Esophagus muscularis mucosa (tissue), 4 donors: ENCODE results near the gene IL11. TPM values are rescaled to one million over a fixed set of nuclear protein-coding genes. Genes with fewer than 3 reads are reported as not detected.

ENCODE experiments used
- DNase-seq: peaks from one replicate; pipeline ENCODE4 v3.0.0-alpha.2; 2017; ENCODE audit errors: extremely low spot score
- H3K27ac ChIP-seq, 4 donors: fragments of 200-600 bp; sonication (generic); replicated peaks in 1 of 4; 1 replicate in 3 of 4; 2 replicates in 1 of 4; pipeline ENCODE4 v1.5.1; 2016 to 2019; ENCODE audit warnings: mild to moderate bottlenecking in 1 of 4
- H3K27me3 ChIP-seq, 4 donors: fragments of 200-600 bp; sonication (generic); one replicate each; pipeline versions ENCODE4 v1.5.1 to v1.6.0; 2016 to 2019
- H3K36me3 ChIP-seq, 4 donors: fragments of 200-600 bp; sonication (generic); one replicate each; pipeline ENCODE4 v1.5.1; 2016 to 2019
- H3K4me1 ChIP-seq, 4 donors: fragments of 200-600 bp; sonication (generic); one replicate each; pipeline ENCODE4 v1.5.1; 2016 to 2019
- H3K4me3 ChIP-seq, 4 donors: fragments of 200-600 bp; sonication (generic); 1 replicate in 2 of 4; 2 replicates in 2 of 4; pipeline ENCODE4 v1.5.1; 2016 to 2019; ENCODE audit warnings: mild to moderate bottlenecking in 4 of 4, moderate library complexity in 1 of 4
- H3K9me3 ChIP-seq, 4 donors: fragments of 200-600 bp; sonication (generic); 1 replicate in 3 of 4; 2 replicates in 1 of 4; pipeline ENCODE4 v1.5.1; 2016 to 2019
- EP300 ChIP-seq: sonication (generic); formaldehyde crosslinking; IDR thresholded peaks from one replicate; pipeline ENCODE4 v1.6.1; 2017; ENCODE audit warnings: antibody characterized with exemption
- POLR2A ChIP-seq: fragments of 450-650 bp; IDR thresholded peaks from one replicate; pipeline ENCODE4 v1.6.1; 2017; ENCODE audit warnings: antibody characterized with exemption, moderate library complexity, mild to moderate bottlenecking, low read depth
- POLR2AphosphoS5 ChIP-seq, 2 donors: sonication (generic); formaldehyde crosslinking; IDR thresholded peaks; one replicate each; pipeline ENCODE4 v1.6.1; 2017; ENCODE audit warnings: antibody characterized with exemption in 2 of 2
- WGBS: methylation state at CpG from one replicate; pipeline ENCODE4 v1.1.5; 2018; 5-methylcytosine and 5-hydroxymethylcytosine counted together
- intact Hi-C: fragments of 100-400 bp; cut with DNase I; formaldehyde crosslinking; loops from one replicate; pipeline ENCODE4 v1.15.1; 2023
- total RNA-seq, 4 donors: library from RNA; depleted of rRNA; stranded (reverse); fragments of >200 nt; gene quantifications; one replicate each; pipeline versions ENCODE4 v1.1.0 to v1.2.1, GENCODE V29; 2016
- TF ChIP-seq, protein P1 (sequence below), 3 experiments: fragments of 200-600 bp in 2 of 3; fragments of 450-650 bp in 1 of 3; sonication (generic) in 2 of 3; IDR thresholded peaks; one replicate each; pipeline ENCODE4 v1.5.1; 2017 to 2019; ENCODE audit warnings: antibody characterized with exemption in 3 of 3, mild to moderate bottlenecking in 2 of 3, moderate library complexity in 1 of 3

Gene IL11
- total RNA-seq, 4 donors from 2014 or later, result 0.33 to 0.34 TPM; not detected in 2

DNA sequence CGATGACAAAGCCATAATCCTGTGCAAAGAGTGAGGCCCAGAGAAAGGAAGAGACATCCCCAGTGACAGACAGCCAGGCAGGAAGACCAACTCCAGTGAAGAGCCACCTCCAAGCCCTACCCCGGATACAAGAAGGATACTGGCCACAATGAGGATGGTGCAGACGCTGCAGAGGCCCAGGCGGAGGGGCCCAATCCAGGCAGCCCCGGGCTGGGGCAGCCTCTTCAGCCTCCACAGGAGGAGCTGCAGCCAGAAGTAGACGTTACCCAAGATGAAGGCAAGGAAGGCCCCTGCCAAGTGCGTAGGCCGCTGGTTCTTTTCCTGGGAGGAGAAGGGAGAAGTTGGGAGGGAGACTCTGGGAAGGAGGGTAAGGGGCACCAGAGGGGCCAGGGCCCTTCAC, 53.6 kb downstream of the IL11 start:
- TF ChIP-seq POLR2A, result no peak
- no peak for TF ChIP-seq POLR2AphosphoS5 (IDR thresholded peaks at IDR 0.05)
- H3K4me1 ChIP-seq, result peaks cover 0 to 5% (median 0%) of the 10 kb centered on the region in 4 donors
- intact Hi-C loops, result no loop called here
- no peak overlapping the region for H3K27ac ChIP-seq
- WGBS, result 79% methylated on average over 8 of the region's 8 CpGs
- H3K27me3 ChIP-seq, result peaks cover 0 to 32% (median 2%) of the 10 kb centered on the region in 4 donors
- no peak for DNase-seq
- H3K9me3 ChIP-seq, result no peaks in the 10 kb centered on the region
- no peak overlapping the region for H3K4me3 ChIP-seq
- no peaks in the 10 kb centered on the region for H3K36me3 ChIP-seq

DNA sequence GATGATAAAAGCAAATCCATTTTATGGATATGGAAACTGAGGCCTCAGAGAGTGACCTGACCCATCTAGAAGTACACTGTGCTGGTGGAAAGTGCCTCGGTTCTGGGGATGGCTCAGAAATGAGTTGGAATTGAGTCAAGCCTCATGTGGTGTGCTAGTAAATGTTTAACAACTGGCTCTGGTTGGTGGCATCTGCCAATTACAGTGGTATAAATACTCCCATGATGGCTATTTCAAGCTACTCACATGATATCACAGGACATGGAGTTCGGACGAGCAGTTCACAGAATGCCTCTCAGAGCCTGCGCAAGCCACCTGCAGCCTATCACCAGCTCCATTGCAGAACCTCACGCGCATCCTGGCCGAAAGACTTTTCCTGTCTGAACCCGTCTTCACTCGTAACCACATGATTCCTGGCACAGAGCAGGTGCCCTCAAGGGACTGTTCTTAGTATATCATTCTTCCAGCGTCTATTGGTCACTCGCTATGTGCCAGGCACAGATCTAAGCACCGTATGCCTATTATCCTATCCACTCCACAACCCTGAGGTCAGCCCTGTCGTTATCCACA, 54.2 kb downstream of the IL11 start:
- 86% methylated on average over 13 of the region's 13 CpGs for WGBS
- H3K9me3 ChIP-seq, result no peaks in the 10 kb centered on the region
- no peak overlapping the region for H3K27ac ChIP-seq
- no peaks in the 10 kb centered on the region for H3K36me3 ChIP-seq
- H3K4me1 ChIP-seq, result peaks cover 0 to 5% (median 0%) of the 10 kb centered on the region in 4 donors
- TF ChIP-seq POLR2A (no peak), POLR2AphosphoS5 (IDR thresholded peaks at IDR 0.05) (no peak), EP300 (no peak)
- TF ChIP-seq, protein P1, sequence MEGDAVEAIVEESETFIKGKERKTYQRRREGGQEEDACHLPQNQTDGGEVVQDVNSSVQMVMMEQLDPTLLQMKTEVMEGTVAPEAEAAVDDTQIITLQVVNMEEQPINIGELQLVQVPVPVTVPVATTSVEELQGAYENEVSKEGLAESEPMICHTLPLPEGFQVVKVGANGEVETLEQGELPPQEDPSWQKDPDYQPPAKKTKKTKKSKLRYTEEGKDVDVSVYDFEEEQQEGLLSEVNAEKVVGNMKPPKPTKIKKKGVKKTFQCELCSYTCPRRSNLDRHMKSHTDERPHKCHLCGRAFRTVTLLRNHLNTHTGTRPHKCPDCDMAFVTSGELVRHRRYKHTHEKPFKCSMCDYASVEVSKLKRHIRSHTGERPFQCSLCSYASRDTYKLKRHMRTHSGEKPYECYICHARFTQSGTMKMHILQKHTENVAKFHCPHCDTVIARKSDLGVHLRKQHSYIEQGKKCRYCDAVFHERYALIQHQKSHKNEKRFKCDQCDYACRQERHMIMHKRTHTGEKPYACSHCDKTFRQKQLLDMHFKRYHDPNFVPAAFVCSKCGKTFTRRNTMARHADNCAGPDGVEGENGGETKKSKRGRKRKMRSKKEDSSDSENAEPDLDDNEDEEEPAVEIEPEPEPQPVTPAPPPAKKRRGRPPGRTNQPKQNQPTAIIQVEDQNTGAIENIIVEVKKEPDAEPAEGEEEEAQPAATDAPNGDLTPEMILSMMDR (IDR thresholded peaks at IDR 0.05), result no peak
- H3K4me3 ChIP-seq, result no peak overlapping the region
- H3K27me3 ChIP-seq, result peaks cover 0 to 28% (median 2%) of the 10 kb centered on the region in 4 donors
- no peak for DNase-seq
- intact Hi-C loops, result no loop called here

- WGBS, result 87% methylated on average over 8 of the region's 8 CpGs
- H3K4me3 ChIP-seq, result no peak overlapping the region
Observed at GRCh38 chr19:55314396-55314795, 55.9 kb downstream of the IL11 start.

More at GRCh38 chr19:55314396-55314795, 55.9 kb downstream of the IL11 start:
- intact Hi-C loops, result no loop called here
- no peak overlapping the region for H3K27ac ChIP-seq
- DNase-seq, result no peak
- H3K9me3 ChIP-seq, result no peaks in the 10 kb centered on the region
- peaks cover 0 to 12% (median 0%) of the 10 kb centered on the region in 4 donors for H3K27me3 ChIP-seq
- H3K4me1 ChIP-seq, result no peaks in the 10 kb centered on the region
- no peak for TF ChIP-seq POLR2AphosphoS5 (IDR thresholded peaks at IDR 0.05)
- no peak for TF ChIP-seq EP300
- TF ChIP-seq, protein P1 (IDR thresholded peaks at IDR 0.05), result no peak
- TF ChIP-seq POLR2A, result no peak
- peaks cover 0 to 8% (median 6%) of the 10 kb centered on the region in 4 donors for H3K36me3 ChIP-seq

Other genes starting within 250 kb of the IL11 start
- 1 to 10 TPM in 1 of 4 donors, not detected in 3; 2.0 TPM for gene TNNT1, start 221.3 kb downstream of the IL11 start, total RNA-seq
- gene TNNI3, start 212.7 kb downstream of the IL11 start, total RNA-seq, result not detected
- gene DNAAF3, start 203.8 kb downstream of the IL11 start, total RNA-seq, result under 1 TPM in 1 of 4 donors, not detected in 3; 0.83 TPM
- gene SYT5, start 190.2 kb downstream of the IL11 start, total RNA-seq, result 1 to 10 TPM in 2 of 4 donors, under 1 TPM in 1, not detected in 1; 0.80 to 2.1 (median 1.7) TPM
- 1 to 10 TPM in 2 of 4 donors, under 1 TPM in 2; 0.42 to 2.7 (median 1.4) TPM for gene PTPRH, start 161.0 kb downstream of the IL11 start, total RNA-seq
- 1 to 10 TPM; 1.7 to 2.8 (median 2.4) TPM for gene TMEM86B, start 141.7 kb downstream of the IL11 start, total RNA-seq
- gene PPP6R1, start 111.4 kb downstream of the IL11 start, total RNA-seq, result 10 to 100 TPM; 37.4 to 75.5 (median 45.6) TPM
- 10 to 100 TPM; 28.5 to 44.0 (median 32.2) TPM for gene HSPBP1, start 90.4 kb downstream of the IL11 start, total RNA-seq
- gene BRSK1, start 86.5 kb downstream of the IL11 start, total RNA-seq, result 10 to 100 TPM in 1 of 4 donors, 1 to 10 TPM in 3; 3.3 to 16.9 (median 6.7) TPM
- gene TMEM150B, start 45.1 kb downstream of the IL11 start, total RNA-seq, result 1 to 10 TPM in 3 of 4 donors, under 1 TPM in 1; 0.83 to 5.2 (median 2.7) TPM
- gene KMT5C, start 30.6 kb downstream of the IL11 start, total RNA-seq, result 1 to 10 TPM; 5.0 to 8.7 (median 8.1) TPM
- under 1 TPM in 1 of 4 donors, not detected in 3; 0.19 TPM for gene COX6B2, start 15.7 kb downstream of the IL11 start, total RNA-seq
- not detected for gene GARIN5B, start 7.2 kb downstream of the IL11 start, total RNA-seq
- gene TMEM190, start 6.4 kb upstream of the IL11 start, total RNA-seq, result not detected
- gene TMEM238, start 13.8 kb upstream of the IL11 start, total RNA-seq, result 1 to 10 TPM in 2 of 4 donors, under 1 TPM in 2; 0.83 to 7.5 (median 1.00) TPM
- 100 to 1,000 TPM; 263 to 419 (median 369) TPM for gene RPL28, start 15.5 kb upstream of the IL11 start, total RNA-seq
- gene UBE2S, start 37.3 kb upstream of the IL11 start, total RNA-seq, result 10 to 100 TPM in 3 of 4 donors, 1 to 10 TPM in 1; 9.1 to 37.9 (median 22.0) TPM
- under 1 TPM in 2 of 4 donors, not detected in 2; under 0.01 to 0.13 TPM for gene SHISA7, start 72.8 kb upstream of the IL11 start, total RNA-seq
- 100 to 1,000 TPM in 1 of 4 donors, 10 to 100 TPM in 3; 66.8 to 104 (median 77.7) TPM for gene ISOC2, start 91.2 kb upstream of the IL11 start, total RNA-seq
- gene C19orf85, start 94.3 kb upstream of the IL11 start, total RNA-seq, result not detected
- gene ZNF628, start 106.2 kb upstream of the IL11 start, total RNA-seq, result 10 to 100 TPM in 3 of 4 donors, 1 to 10 TPM in 1; 5.1 to 16.6 (median 11.9) TPM
- 10 to 100 TPM in 3 of 4 donors, 1 to 10 TPM in 1; 5.8 to 14.2 (median 10.2) TPM for gene NAT14, start 114.7 kb upstream of the IL11 start, total RNA-seq
- gene SSC5D, start 118.0 kb upstream of the IL11 start, total RNA-seq, result 10 to 100 TPM in 3 of 4 donors, 1 to 10 TPM in 1; 9.5 to 41.2 (median 14.6) TPM
- gene SBK2, start 166.7 kb upstream of the IL11 start, total RNA-seq, result not detected
- gene SBK3, start 175.1 kb upstream of the IL11 start, total RNA-seq, result 1 to 10 TPM in 2 of 4 donors, under 1 TPM in 1, not detected in 1; 0.83 to 1.5 (median 1.5) TPM
- 10 to 100 TPM in 1 of 4 donors, 1 to 10 TPM in 3; 4.2 to 11.1 (median 8.1) TPM for gene ZNF579, start 210.4 kb upstream of the IL11 start, total RNA-seq
- gene FIZ1, start 229.1 kb upstream of the IL11 start, total RNA-seq, result 10 to 100 TPM in 2 of 4 donors, 1 to 10 TPM in 2; 8.3 to 17.3 (median 11.4) TPM
- gene ZNF524, start 229.8 kb upstream of the IL11 start, total RNA-seq, result 10 to 100 TPM; 20.5 to 36.2 (median 27.9) TPM
- gene ZNF865, start 235.2 kb upstream of the IL11 start, total RNA-seq, result 10 to 100 TPM in 2 of 4 donors, 1 to 10 TPM in 2; 7.5 to 15.4 (median 10.2) TPM